GM13977 (cell line): ENCODE data around the gene DIRAS1.

Experiments
- DNase-seq: peaks from one replicate; pipeline ENCODE4 v3.0.0; 2012; ENCODE audit warnings: low spot score
- in situ Hi-C: fragments of 300-500 bp; cut with MboI; formaldehyde crosslinking; loops from one replicate; pipeline ENCODE4 v1.12.0; 2022; ENCODE audit warnings: low sequenced_read_pairs, low pct_unique_long_range_greater_than_20kb, mixed read lengths, inconsistent platforms; ENCODE audit not compliant: unreplicated experiment
- TF ChIP-seq, protein P1 (sequence below): IDR thresholded peaks from 2 replicates; pipeline ENCODE4 v1.5.1; 2012; ENCODE audit warnings: mild to moderate bottlenecking, control low read depth; ENCODE audit not compliant: insufficient read depth; ENCODE audit errors: extremely low read depth, missing control alignments

Gene DIRAS1

DNA sequence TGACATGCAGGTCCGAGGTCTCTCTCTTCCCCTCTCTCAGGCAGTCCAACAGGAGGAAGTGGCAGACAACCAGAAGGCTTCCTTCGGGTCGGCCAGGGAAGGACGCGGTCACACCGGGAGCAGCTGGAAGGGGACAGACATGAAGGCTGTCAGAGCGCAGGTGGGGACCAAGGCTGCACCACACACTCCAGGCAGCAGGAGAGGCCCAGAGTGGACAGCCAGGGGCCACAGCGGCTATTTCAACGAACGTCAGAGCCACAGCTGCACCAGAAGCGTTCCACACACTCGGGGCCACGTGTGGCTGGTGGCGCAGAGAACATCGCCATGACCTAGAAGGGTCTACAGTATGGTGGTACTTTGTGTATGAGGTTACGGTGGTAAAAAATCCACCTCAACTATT lies 34.6 kb upstream of the DIRAS1 start:
- TF ChIP-seq, protein P1, sequence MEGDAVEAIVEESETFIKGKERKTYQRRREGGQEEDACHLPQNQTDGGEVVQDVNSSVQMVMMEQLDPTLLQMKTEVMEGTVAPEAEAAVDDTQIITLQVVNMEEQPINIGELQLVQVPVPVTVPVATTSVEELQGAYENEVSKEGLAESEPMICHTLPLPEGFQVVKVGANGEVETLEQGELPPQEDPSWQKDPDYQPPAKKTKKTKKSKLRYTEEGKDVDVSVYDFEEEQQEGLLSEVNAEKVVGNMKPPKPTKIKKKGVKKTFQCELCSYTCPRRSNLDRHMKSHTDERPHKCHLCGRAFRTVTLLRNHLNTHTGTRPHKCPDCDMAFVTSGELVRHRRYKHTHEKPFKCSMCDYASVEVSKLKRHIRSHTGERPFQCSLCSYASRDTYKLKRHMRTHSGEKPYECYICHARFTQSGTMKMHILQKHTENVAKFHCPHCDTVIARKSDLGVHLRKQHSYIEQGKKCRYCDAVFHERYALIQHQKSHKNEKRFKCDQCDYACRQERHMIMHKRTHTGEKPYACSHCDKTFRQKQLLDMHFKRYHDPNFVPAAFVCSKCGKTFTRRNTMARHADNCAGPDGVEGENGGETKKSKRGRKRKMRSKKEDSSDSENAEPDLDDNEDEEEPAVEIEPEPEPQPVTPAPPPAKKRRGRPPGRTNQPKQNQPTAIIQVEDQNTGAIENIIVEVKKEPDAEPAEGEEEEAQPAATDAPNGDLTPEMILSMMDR, result no peak
- no peak for DNase-seq
- in situ Hi-C loops, result no loop called here

- in situ Hi-C loops, result no loop called here
- DNase-seq, result no peak
- TF ChIP-seq, protein P1, result no peak
Measured at GRCh38 chr19:2755448-2755705, 34.2 kb upstream of the DIRAS1 start.

GRCh38 chr19:2754659-2755447 lies 33.7 kb upstream of the DIRAS1 start:
- no peak for DNase-seq
- TF ChIP-seq, protein P1, result no peak
- in situ Hi-C loops, result loop anchor here (5.0 kb wide), 1 partner anchor 108 kb away; no protein-coding TSS in a partner anchor

GRCh38 chr19:2751438-2751830 lies 30.3 kb upstream of the DIRAS1 start:
- DNase-seq, result no peak
- TF ChIP-seq, protein P1, result no peak
- in situ Hi-C loops, result loop anchor here (5.0 kb wide), 1 partner anchor 104 kb away; no protein-coding TSS in a partner anchor

DNA sequence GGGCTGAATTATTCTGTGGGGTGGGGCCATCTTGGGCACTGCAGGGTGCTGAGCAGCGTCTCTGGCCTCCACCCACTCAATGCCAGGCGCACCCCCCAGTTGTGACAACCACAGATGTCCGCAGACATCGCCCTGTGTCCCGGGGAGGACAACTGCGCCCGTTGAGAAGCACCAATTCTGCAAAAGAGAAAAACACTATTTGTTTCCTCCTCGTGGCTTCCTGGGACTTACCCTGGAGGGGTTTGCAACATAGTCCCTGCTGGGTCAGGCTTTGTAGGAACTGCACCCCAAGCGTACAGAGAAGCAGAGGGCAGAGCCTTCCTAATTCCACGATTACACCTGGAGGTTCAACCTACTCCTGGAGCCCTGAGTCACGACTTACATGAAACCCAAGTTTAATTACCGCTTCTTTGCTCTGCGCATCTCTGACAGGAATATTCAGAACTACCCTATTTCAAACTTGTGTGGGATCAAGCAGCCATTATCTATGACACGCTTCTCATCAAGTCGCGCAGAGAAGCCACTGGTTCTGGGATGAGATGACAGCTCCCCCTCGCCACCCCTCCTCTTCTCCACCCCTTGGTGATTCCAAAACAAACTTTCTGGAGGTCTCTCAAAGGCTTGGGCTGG lies 29.8 kb upstream of the DIRAS1 start:
- in situ Hi-C loops, result loop anchor here (5.0 kb wide), 1 partner anchor 104 kb away; no protein-coding TSS in a partner anchor
- TF ChIP-seq, protein P1, result no peak
- no peak for DNase-seq

DNA sequence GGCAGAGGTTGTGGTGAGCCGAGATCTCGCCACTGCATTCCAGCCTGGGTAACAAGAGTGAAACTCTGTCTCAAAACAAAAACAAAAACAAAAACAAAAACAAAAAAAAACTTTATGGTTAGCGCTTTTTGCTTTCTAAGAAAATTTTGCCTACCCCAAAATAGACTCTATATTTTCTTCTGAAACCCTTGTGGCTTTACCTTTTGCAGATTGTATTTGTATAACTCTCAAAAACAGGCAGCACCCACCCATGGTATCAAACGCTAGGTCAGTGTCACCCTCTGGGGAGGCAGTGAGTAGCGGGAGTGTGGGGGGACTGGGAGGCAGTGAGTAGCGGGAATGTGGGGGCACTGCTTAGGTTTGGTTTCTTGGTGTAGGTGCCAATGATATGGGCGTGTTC lies 26.2 kb upstream of the DIRAS1 start:
- in situ Hi-C loops, result loop anchor here (5.0 kb wide), 1 partner anchor 80 kb away; no protein-coding TSS in a partner anchor
- TF ChIP-seq, protein P1, result no peak
- no peak for DNase-seq
